NCI-H1930 (cell line): ENCODE results near the gene MYH16.
"Not testable (repeated sequence)": the region's sequence is repeated elsewhere in the genome, so short reads cannot be mapped to it uniquely, and the experiment has no call there.

Experiments used
- DNase-seq, 2 experiments: peaks; one replicate each; lab custom pipeline; 2025; lab: John Stamatoyannopoulos, UW

MYH16 gene

GRCh38 chr7:99305473-99306260, 33.0 kb downstream of the MYH16 start:
- no peak for DNase-seq

GRCh38 chr7:99308461-99309074, 35.9 kb downstream of the MYH16 start:
- DNase-seq: no peak

GRCh38 chr7:99309111-99309510, 36.5 kb downstream of the MYH16 start:
- DNase-seq: no peak

- DNase-seq: no peak
Observed at GRCh38 chr7:99310004-99310403, 37.4 kb downstream of the MYH16 start.

- DNase-seq: no peak
Observed at GRCh38 chr7:99311702-99312101, 39.1 kb downstream of the MYH16 start.

GRCh38 chr7:99312316-99313203, 39.9 kb downstream of the MYH16 start:
- DNase-seq: peak; percentile 24 to 64

GRCh38 chr7:99313204-99313573, 40.5 kb downstream of the MYH16 start:
- DNase-seq: no peak

GRCh38 chr7:99314504-99314903, 41.9 kb downstream of the MYH16 start:
- DNase-seq: no peak

- DNase-seq: no peak
Observed at GRCh38 chr7:99320371-99320770, 47.7 kb downstream of the MYH16 start.

GRCh38 chr7:99322659-99323058, 50.0 kb downstream of the MYH16 start:
- DNase-seq: not testable (repeated sequence)

GRCh38 chr7:99324559-99324958, 51.9 kb downstream of the MYH16 start:
- no peak for DNase-seq

GRCh38 chr7:99325001-99325493, 52.4 kb downstream of the MYH16 start:
- DNase-seq: no peak

GRCh38 chr7:99325592-99326407, 53.2 kb downstream of the MYH16 start, which contains the start of gene ARPC1A:
Gene ARPC1A (plus strand): TSS chr7:99325898. CDS start chr7:99333354, 7,456 bp downstream.
- peak; percentile 94 to 95 for DNase-seq

GRCh38 chr7:99326408-99326782, 53.8 kb downstream of the MYH16 start:
- no peak for DNase-seq

- not testable (repeated sequence) for DNase-seq
Observed at GRCh38 chr7:99330314-99330961, 57.8 kb downstream of the MYH16 start.

- no peak for DNase-seq
Observed at GRCh38 chr7:99331002-99331401, 58.4 kb downstream of the MYH16 start.

GRCh38 chr7:99339595-99339994, 67.0 kb downstream of the MYH16 start:
- DNase-seq: no peak

GRCh38 chr7:99340659-99341058, 68.0 kb downstream of the MYH16 start:
- no peak for DNase-seq

- DNase-seq: no peak
Observed at GRCh38 chr7:99344061-99344647, 71.5 kb downstream of the MYH16 start.

- DNase-seq: not testable (repeated sequence)
Observed at GRCh38 chr7:99350641-99351040, 78.0 kb downstream of the MYH16 start.

GRCh38 chr7:99352247-99352646, 79.6 kb downstream of the MYH16 start:
- no peak for DNase-seq
